ENCODE data around the gene POLG.

The POLG gene

DNA sequence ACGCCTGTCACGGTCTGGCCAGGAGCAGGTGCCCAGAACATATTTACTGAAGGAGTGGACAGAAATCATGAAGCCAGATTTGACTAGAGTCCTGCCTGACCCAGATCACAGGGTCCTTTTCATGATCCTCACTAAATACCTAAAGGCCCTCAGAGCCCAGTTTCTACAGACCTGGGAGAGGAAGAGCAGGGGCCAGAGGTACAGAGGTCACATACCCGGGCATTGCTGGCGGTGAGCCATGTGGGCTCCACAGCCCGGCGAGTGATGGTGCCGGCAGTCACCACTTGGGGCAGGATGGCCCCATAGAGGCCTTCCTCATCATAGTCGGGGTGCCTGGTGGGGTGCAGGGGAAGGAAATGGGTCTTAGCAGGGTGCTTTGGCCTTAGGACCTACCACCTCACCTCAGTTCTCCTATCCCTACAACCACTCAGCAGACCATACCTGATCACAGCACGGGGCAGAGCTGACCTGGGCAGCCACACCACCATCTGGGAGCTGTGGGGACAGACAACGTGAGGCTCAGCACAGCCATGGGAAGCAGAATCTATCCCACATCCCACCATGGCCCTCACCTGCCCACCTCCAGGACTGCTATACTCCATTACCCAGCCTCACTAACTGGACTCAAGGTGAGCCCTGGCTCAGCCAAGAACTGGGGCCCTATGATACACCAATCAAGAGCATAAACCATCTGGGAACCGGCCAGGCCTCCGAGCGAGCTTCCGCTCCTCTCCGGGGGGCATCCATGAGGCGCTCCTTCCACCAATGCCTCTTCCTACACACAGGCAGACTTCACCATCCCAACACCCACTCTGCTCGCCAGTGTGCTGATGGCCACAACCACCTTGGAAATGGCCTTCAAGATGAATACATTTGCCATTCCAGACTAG lies 12.9 kb downstream of the POLG start:
- DNase-seq (ENCODE audit: extremely low spot score): no peak
- CTCF ChIA-PET: interaction anchor here (0.9 to 3.4 kb wide), 4 partner anchors 11 to 114 kb away, joined by 3 to 12 read pairs (median 4); no protein-coding TSS in a partner anchor
- POLR2A ChIA-PET: no interaction called here
- TF ChIP-seq, protein P1, sequence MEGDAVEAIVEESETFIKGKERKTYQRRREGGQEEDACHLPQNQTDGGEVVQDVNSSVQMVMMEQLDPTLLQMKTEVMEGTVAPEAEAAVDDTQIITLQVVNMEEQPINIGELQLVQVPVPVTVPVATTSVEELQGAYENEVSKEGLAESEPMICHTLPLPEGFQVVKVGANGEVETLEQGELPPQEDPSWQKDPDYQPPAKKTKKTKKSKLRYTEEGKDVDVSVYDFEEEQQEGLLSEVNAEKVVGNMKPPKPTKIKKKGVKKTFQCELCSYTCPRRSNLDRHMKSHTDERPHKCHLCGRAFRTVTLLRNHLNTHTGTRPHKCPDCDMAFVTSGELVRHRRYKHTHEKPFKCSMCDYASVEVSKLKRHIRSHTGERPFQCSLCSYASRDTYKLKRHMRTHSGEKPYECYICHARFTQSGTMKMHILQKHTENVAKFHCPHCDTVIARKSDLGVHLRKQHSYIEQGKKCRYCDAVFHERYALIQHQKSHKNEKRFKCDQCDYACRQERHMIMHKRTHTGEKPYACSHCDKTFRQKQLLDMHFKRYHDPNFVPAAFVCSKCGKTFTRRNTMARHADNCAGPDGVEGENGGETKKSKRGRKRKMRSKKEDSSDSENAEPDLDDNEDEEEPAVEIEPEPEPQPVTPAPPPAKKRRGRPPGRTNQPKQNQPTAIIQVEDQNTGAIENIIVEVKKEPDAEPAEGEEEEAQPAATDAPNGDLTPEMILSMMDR (IDR thresholded peaks at IDR 0.05; ENCODE audit: control extremely low read depth, extremely low read depth, low read depth, missing control alignments): no peak

DNA sequence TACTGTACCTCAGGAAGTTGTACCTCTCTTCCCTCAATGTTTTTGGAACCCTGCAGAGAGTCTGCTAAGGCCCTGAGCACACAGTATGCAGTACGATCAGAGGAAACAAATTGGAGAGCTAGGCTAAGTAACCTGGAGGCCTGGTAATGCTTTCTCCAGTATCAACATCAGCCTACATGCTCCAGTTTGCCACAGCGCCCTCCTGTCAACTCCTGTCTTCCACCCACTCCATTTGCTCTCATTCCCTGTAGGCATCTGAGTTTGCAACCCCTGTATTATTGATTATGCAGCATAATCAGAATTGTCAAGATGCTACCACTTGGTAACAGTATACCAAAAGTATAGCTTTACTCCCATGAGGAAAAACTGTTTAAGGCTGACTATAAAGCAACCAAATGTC lies 14.4 kb downstream of the POLG start:
- POLR2A ChIA-PET: no interaction called here
- CTCF ChIA-PET: interaction anchor here (0.8 to 1.4 kb wide), 2 partner anchors 10 to 15 kb away, joined by 4 read pairs; no protein-coding TSS in a partner anchor
- TF ChIP-seq, protein P1 (IDR thresholded peaks at IDR 0.05; ENCODE audit: control extremely low read depth, extremely low read depth, low read depth, missing control alignments): no peak
- no peak for DNase-seq (ENCODE audit: extremely low spot score)

DNA sequence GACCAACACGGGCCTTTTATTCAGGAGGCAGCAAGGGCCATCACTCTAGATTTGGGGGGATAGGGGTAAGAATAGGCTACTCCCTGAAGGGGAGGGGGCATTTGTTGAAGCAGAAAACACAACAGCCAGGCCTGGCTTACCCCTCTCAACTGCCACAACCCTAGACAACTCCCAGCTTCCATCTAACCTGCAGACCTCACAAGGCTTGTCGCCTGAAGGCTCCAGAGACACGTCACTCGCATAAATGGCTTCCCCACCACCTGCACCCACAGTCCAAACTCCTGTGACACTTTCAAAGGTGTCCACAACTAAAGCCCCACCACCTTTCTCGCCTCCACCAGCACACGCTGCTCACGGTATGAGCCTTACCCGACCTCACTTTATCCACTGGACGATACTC lies 14.9 kb downstream of the POLG start:
- TF ChIP-seq, protein P1 (IDR thresholded peaks at IDR 0.05; ENCODE audit: control extremely low read depth, extremely low read depth, low read depth, missing control alignments): no peak
- no peak for DNase-seq (ENCODE audit: extremely low spot score)
- ChIA-PET POLR2A (no interaction called here), CTCF (interaction anchor here (0.8 to 1.4 kb wide), 2 partner anchors 10 to 14 kb away, joined by 4 read pairs; no protein-coding TSS in a partner anchor)

DNA sequence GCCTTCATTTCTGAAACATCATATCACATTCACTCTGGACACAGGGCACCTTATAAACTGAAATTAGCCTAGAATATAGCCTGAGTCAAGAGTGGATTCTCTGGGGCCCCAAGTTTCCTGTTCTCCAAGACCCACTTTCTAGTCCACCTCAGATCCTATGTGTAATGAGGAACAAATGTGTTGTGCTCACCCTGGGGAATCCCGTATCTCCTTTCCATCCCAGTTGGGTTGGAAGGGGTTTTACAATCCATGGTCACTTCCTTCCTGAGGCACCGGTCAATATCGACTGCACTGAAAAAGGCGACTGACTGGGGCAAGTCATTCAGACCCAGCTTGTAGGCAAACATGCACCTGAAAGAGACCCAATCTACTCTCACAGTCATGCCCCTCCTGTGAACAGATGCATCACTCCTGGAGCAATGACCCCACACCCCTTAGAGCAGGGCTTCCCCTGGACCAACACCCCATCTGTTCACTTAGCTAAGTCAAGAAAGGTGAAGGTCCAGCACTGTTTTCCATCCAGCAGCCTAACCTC lies 17.4 kb downstream of the POLG start:
- TF ChIP-seq, protein P1 (IDR thresholded peaks at IDR 0.05; ENCODE audit: control extremely low read depth, extremely low read depth, low read depth, missing control alignments): no peak
- no peak for DNase-seq (ENCODE audit: extremely low spot score)
- POLR2A ChIA-PET: no interaction called here
- CTCF ChIA-PET: interaction anchor here (1.0 to 1.6 kb wide), 6 partner anchors 10 to 110 kb away, joined by 3 to 5 read pairs (median 4); no protein-coding TSS in a partner anchor

DNA sequence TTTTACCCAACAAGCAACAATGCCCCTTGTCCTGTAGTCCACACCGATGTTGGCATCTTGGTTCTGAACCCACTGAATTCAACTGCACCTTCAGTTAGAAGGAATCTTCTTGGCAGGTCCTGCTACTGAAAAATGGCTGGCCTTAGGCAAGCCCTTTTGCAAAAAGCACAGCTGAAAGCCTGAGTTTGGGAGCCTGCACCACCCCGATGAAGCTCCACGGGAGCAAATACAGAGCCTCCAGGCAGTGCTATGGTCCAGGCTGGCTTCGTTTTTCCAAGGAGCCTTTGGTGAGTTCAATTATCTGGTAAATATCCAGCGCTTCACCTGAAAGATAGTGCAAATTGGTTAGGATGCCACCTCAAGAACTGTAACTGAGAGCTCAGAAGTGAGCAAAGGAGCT lies 18.1 kb downstream of the POLG start:
- DNase-seq (ENCODE audit: extremely low spot score): no peak
- CTCF ChIA-PET: interaction anchor here (1.0 to 1.6 kb wide), 4 partner anchors 11 to 42 kb away, joined by 3 to 5 read pairs (median 4); no protein-coding TSS in a partner anchor
- POLR2A ChIA-PET: no interaction called here
- TF ChIP-seq, protein P1 (IDR thresholded peaks at IDR 0.05; ENCODE audit: control extremely low read depth, extremely low read depth, low read depth, missing control alignments): no peak

DNA sequence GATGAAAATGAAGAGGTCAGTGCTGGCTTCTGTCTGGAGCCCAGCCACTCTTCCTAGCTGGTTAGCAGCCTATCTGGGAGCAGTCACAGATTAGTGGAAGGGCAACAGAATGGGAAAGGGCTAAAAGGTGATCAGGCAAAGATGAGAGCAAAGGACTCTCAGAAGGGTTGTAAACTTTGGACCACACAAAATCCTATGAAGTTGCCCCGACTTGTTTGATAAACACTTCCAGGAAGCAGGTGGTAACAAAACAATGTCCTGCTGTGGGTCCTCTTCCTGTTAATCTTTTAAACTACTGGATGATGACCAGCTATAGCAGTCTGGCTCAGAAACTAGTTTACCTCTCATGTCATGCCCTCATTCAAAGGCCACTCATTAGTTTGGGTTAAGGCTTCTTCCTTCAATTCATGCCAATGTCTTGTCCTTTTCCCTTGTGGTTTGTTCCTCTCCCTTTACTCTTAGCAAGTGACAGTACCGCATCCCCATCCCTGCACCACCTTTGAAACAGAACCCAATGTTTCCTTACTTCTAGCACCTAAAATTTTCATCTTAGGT lies 19.2 kb downstream of the POLG start:
- DNase-seq (ENCODE audit: extremely low spot score): no peak
- TF ChIP-seq, protein P1 (IDR thresholded peaks at IDR 0.05; ENCODE audit: control extremely low read depth, extremely low read depth, low read depth, missing control alignments): no peak
- ChIA-PET CTCF (no interaction called here), POLR2A (no interaction called here)

All from GM10248 (cell line).